Measurements from ENCODE around the gene CHMP6. TPM values are rescaled to one million over a fixed set of nuclear protein-coding genes. Genes with fewer than 3 reads are reported as not detected.

Gene CHMP6
- polyA plus RNA-seq, 3 donors, result 14.8 to 27.8 (median 26.4) TPM

DNA sequence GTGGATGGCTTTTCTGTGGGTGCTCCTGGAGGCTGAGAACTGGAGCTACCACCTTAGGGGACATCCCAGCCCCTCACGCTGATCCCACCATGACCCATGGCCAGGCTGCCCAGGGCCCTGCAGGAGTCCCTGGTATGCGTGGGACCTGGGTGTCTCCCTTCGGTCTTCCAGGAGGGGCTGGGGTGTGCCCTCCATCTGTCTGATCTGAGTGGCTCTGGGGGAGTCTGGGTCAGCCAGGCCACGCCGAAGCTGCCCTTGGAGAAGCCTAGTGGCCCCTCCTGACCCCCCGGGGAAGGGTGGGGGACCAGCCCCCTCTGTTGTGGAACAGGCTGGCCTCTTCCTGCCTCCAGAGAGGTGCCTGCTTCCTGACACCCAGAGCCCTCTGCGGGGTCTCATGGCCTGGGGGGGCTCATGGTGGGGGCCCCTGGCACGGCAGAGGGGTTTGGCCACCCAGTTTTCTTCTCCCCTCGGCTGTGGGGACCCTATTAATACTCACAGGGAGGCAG is 54.0 kb downstream of the CHMP6 start:
- 56 to 83% (median 62%) methylated on average over 7 to 9 of the region's 9 CpGs for WGBS, 3 donors
- no peak overlapping the region for H3K27ac ChIP-seq (ENCODE audit: low read depth, low read length)

DNA sequence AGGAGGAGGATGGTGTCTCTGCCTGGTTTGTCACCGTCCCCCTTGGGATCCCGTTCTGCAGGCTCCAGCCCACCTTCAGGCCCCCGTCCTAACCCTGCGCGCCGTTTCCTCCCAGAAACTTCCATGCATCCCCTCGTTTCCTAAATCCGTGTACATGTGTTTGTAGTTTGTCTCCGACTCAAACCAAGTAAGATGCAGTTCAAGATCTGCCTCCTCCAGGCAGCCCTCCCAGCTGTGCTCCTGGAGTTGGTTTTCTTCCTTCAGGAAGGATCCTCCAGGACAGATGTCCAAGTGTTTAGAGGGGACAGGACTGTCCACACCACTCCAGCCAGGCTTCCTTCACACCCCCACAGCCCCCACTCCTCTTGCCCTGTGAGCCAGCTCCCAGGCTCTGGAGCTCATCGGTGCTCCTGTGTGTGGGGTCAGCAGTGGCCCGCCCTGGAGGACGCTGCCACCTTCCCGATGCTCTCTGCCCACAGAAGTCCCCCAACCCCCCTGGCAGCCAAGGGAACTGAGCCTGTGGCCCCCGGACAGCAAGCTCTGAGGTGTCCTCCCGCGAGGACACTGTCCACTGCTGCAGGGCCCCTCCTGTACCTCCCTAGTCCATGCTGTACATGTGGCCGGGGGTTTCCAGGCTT is 54.6 kb downstream of the CHMP6 start:
- 87 to 89% (median 88%) methylated on average over 16 to 17 of the region's 17 CpGs for WGBS, 3 donors
- no peak overlapping the region for H3K27ac ChIP-seq (ENCODE audit: low read depth, low read length)

DNA sequence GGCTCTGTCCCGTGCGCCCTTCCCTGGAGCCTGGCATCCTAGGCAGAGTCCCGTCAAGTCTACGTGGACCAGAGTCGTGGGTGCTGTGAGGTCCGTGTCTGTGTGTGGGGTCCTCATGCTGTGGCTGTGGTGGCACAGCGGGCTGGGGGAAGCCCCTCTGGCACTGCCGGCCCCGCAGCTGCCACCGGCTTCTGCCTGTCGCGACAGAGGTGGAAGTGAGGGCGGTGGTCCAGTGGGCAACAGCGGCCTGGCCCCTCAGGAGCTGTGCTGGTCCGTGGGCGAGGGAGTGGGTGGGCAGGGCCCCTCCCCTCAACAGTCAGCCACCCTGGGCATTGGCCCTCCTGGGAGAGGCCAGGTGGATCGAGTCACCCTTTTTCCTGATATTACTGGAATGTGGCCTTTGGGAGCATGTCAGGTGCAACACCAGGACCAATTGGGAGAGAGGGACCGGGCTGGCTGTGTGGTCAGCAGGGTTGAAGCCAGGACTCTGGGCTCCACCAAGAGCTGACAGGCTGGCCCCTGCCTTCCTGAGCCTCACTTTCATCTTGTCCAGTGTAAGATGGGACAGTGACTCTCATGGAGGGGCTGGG is 55.2 kb downstream of the CHMP6 start:
- H3K27ac ChIP-seq (ENCODE audit: low read depth, low read length), result no peak overlapping the region
- WGBS, 3 donors, result 77 to 83% (median 81%) methylated on average over 18 of the region's 18 CpGs

DNA sequence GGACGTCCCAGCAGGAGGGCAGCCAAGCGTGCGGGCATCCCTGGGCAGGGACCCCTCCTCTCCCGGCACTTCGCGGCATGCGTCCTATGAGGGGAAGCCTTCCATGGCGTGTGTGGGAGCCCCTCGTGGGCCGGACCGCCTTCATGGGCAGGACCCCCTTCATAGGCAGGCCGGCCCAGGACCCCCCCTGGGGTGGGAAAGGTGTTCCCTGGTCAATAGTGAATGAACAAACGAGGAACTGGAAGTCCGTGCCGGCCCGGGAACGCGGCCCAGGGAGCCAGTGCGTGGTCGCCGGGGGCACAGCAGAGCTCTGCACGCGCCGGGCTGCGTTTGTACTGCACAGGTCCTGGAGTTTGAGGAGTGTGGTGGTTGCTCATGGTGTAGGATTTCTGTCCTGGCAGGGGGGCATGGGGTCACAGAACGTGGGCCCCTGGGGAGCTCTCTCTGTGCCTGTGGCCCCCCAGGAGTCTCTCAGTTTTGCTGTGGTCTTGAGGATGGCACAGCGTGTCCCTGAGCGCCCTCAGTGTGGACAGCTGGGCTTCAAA is 57.3 kb downstream of the CHMP6 start:
- 85 to 90% (median 89%) methylated on average over 24 to 28 of the region's 28 CpGs for WGBS, 3 donors
- H3K27ac ChIP-seq (ENCODE audit: low read depth, low read length), result no peak overlapping the region

GRCh38 chr17:81049372-81049911 is 57.8 kb downstream of the CHMP6 start:
- WGBS, 3 donors, result 45 to 76% (median 56%) methylated on average over 17 of the region's 17 CpGs
- no peak overlapping the region for H3K27ac ChIP-seq (ENCODE audit: low read depth, low read length)

Other genes with a start within 250 kb of the CHMP6 start
- gene BAIAP2, start 43.3 kb downstream of the CHMP6 start, polyA plus RNA-seq, result 10 to 100 TPM in 2 of 3 donors, 1 to 10 TPM in 1; 6.9 to 23.7 (median 14.9) TPM
- not detected for gene PVALEF, start 173.7 kb downstream of the CHMP6 start, polyA plus RNA-seq
- gene AATK, start 174.4 kb downstream of the CHMP6 start, polyA plus RNA-seq, result 10 to 100 TPM in 1 of 3 donors, 1 to 10 TPM in 2; 3.9 to 13.2 (median 5.2) TPM
- 10 to 100 TPM in 1 of 3 donors, 1 to 10 TPM in 2; 5.0 to 12.7 (median 5.4) TPM for gene CEP131, start 231.1 kb downstream of the CHMP6 start, polyA plus RNA-seq
- 10 to 100 TPM; 22.7 to 24.7 (median 24.0) TPM for gene TEPSIN, start 247.2 kb downstream of the CHMP6 start, polyA plus RNA-seq
- 10 to 100 TPM; 17.7 to 56.3 (median 46.2) TPM for gene NDUFAF8, start 247.5 kb downstream of the CHMP6 start, polyA plus RNA-seq